Right lobe of liver (tissue), 6 donors: ENCODE measurements around the gene TMBIM6. TPM values are rescaled to one million over a fixed set of nuclear protein-coding genes. Genes with fewer than 3 reads are reported as not detected.

Experiments
- ATAC-seq, 4 donors: fragments of 200-7000 bp; cut with Tn5 transposase; one replicate each; pipeline ENCODE4 v1.9.1; 2020; ENCODE audit warnings: mild to moderate bottlenecking in 4 of 4, moderate library complexity in 4 of 4
- DNase-seq, 3 donors: peaks; one replicate each; pipeline ENCODE4 v3.0.0-alpha.2; 2020
- H3K27ac ChIP-seq, 3 donors: fragments of 200-600 bp; one replicate each; pipeline ENCODE4 v1.8.0; 2022
- H3K27me3 ChIP-seq, 2 donors: fragments of 200-600 bp; one replicate each; pipeline ENCODE4 v1.8.0; 2022
- H3K36me3 ChIP-seq, 4 donors: fragments of 200-600 bp; sonication (generic) in 1 of 4; one replicate each; pipeline versions ENCODE4 v1.5.1 to v1.8.0; 2017 to 2022; ENCODE audit warnings: control low read depth in 1 of 4
- H3K4me1 ChIP-seq, 4 donors: fragments of 200-600 bp; sonication (generic) in 1 of 4; one replicate each; pipeline versions ENCODE4 v1.5.1 to v1.8.0; 2017 to 2022; ENCODE audit warnings: control low read depth in 1 of 4
- H3K4me3 ChIP-seq, 3 donors: fragments of 200-600 bp; one replicate each; pipeline ENCODE4 v1.8.0; 2022
- H3K9me3 ChIP-seq, 4 donors: fragments of 200-600 bp; sonication (generic) in 1 of 4; one replicate each; pipeline versions ENCODE4 v1.5.1 to v1.8.0; 2017 to 2022; ENCODE audit warnings: control low read depth in 1 of 4
- CTCF ChIP-seq, 4 donors: fragments of 200-600 bp in 3 of 4; fragments of 450-650 bp in 1 of 4; IDR thresholded peaks; one replicate each; pipeline versions ENCODE4 v1.5.1 to v1.8.0; 2016 to 2022; ENCODE audit warnings: antibody characterized with exemption in 4 of 4, mild to moderate bottlenecking in 2 of 4
- POLR2A ChIP-seq: fragments of 450-650 bp; IDR thresholded peaks from one replicate; pipeline ENCODE4 v1.6.1; 2017; ENCODE audit warnings: antibody characterized with exemption, mild to moderate bottlenecking
- WGBS: methylation state at CpG from one replicate; pipeline ENCODE4 v1.1.6; 2018; ENCODE audit warnings: low coverage, low lambda C conversion rate; ENCODE audit not compliant: insufficient coverage; ENCODE audit errors: missing lambda C conversion rate; 5-methylcytosine and 5-hydroxymethylcytosine counted together
- intact Hi-C, 2 donors: fragments of 100-400 bp; cut with DNase I; formaldehyde crosslinking; loops; one replicate each; pipeline versions ENCODE4 v1.11.2 to v1.14.1; 2022
- total RNA-seq, 6 experiments: library from RNA; depleted of rRNA in 2 of 6; stranded (reverse); fragments of >200 nt in 2 of 6; fragmentation: NEBNext Ultra II Directional in 3 of 6; extraction: Animal tissue kit (Norgen Biotek cat#: 25700) in 3 of 6; gene quantifications; one replicate each; pipeline versions ENCODE4 v1.1.0 to v1.2.4, GENCODE V29; 2016 to 2023
- donor health status: DM: no; HTN: yes; CAD: no.
- donor health status: DM: no; HTN: no; CAD: no.
- donor health status: DM: no; HTN: no; CAD: no.
- donor health status: DM: no; HTN: yes; CAD: no.
- donor health status: DM: no; HTN: yes; CAD: no.

TMBIM6 gene
- total RNA-seq, 6 experiments from 2014 or later = 538 to 1,268 (median 937) TPM

DNA sequence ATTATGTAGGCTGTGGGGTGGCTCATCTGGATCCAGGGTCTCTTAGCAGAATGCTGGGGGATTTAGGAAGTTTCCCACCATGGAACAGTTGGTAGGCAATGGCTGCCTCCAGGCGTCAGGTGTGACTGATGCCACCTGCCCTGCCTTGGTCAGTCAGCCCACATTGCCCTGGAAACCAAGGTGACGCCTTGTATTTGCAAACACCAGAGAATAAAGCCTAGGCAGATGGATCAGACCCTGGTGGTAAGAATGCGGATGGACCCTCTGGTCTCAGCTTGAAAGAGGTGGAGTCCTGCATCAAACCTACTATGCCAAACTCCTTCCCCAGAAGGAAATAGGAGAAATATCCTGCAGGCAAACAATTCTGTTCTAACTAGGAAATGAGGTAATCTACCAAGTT lies 48.6 kb downstream of the TMBIM6 start:
- intact Hi-C loops = no loop called here
- Histone ChIP-seq H3K27me3 (no peaks in the 10 kb centered on the region), H3K27ac (no peak overlapping the region), H3K4me3 (no peak overlapping the region), H3K9me3 (no peaks in the 10 kb centered on the region), H3K4me1 (no peaks in the 10 kb centered on the region), H3K36me3 (peaks cover 0 to 2% (median 0%) of the 10 kb centered on the region in 4 donors)
- TF ChIP-seq CTCF (IDR thresholded peaks at IDR 0.05) = no peak
- no peak for TF ChIP-seq POLR2A
- no peak for ATAC-seq
- WGBS = 60% methylated on average over 1 of the region's 3 CpGs
- DNase-seq = no peak

GRCh38 chr12:49790741-49791555 lies 49.6 kb downstream of the TMBIM6 start:
- Histone ChIP-seq H3K27ac (no peak overlapping the region), H3K27me3 (no peaks in the 10 kb centered on the region), H3K9me3 (no peaks in the 10 kb centered on the region), H3K36me3 (peaks cover 0 to 2% (median 0%) of the 10 kb centered on the region in 4 donors), H3K4me3 (no peak overlapping the region), H3K4me1 (no peaks in the 10 kb centered on the region)
- WGBS = 92% methylated on average over 9 of the region's 22 CpGs
- no peak for DNase-seq
- ATAC-seq = peak in 1 of 4 donors; percentile 7
- intact Hi-C loops = no loop called here
- TF ChIP-seq POLR2A (no peak), CTCF (IDR thresholded peaks at IDR 0.05) (no peak)

- H3K4me1 ChIP-seq = no peaks in the 10 kb centered on the region
- WGBS = no CpG with 5 or more reads among the region's 23 CpGs
- no peak overlapping the region for H3K27ac ChIP-seq
- no peak for TF ChIP-seq CTCF (IDR thresholded peaks at IDR 0.05)
- TF ChIP-seq POLR2A = no peak
- no peaks in the 10 kb centered on the region for H3K9me3 ChIP-seq
- H3K27me3 ChIP-seq = no peaks in the 10 kb centered on the region
- no peak for ATAC-seq
- H3K4me3 ChIP-seq = no peak overlapping the region
- H3K36me3 ChIP-seq = peaks cover 0 to 2% (median 0%) of the 10 kb centered on the region in 4 donors
- intact Hi-C loops = no loop called here
- DNase-seq = no peak
Observed at GRCh38 chr12:49791700-49792099, 50.3 kb downstream of the TMBIM6 start.

DNA sequence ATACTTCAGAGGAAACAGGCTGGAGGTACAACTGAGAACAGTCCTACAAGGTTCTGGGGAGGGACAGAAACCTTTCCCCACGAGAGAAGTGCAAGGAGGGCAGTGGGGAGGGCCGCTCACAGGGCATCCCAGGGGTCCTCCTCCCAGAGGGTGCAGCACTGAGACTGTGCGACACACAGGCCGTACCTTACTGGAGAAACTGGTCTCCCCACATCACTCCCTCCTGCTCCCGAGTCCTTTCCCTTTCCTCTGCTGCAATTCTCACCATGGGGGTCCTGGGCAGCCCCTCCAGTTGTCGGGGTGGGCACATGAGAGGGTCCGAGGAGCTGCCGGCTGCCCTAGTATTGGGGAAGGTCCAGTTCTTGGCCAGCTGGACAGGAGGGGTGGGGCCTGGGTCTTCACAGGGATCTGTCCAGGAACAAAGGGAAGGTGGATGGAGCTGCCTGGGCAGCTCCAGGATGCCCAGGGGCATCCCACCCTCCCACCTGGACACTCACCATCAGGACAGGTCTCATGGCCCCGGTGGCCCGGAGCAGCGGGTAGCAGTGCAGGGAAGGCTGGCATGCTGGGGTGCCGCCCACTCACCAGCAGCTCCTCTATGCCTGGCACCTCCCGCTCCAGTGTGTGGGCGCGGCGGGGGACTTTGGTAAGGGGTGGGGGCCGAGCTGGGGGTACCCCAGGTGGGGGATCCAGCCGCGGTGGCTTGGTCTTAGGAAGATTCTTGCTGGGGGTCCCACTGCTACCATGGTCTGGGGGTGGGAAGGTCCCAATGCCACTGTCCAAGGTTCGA lies 51.0 kb downstream of the TMBIM6 start:
- TF ChIP-seq POLR2A (no peak), CTCF (IDR thresholded peaks at IDR 0.05) (no peak)
- Histone ChIP-seq H3K4me3 (no peak overlapping the region), H3K27me3 (no peaks in the 10 kb centered on the region), H3K27ac (no peak overlapping the region), H3K9me3 (no peaks in the 10 kb centered on the region), H3K4me1 (no peaks in the 10 kb centered on the region), H3K36me3 (peaks cover 0 to 8% (median under 1%) of the 10 kb centered on the region in 4 donors)
- intact Hi-C loops = no loop called here
- 100% methylated on average over 1 of the region's 20 CpGs for WGBS
- no peak for DNase-seq
- ATAC-seq = no peak
